T-helper 2 cell treated with Interferon-gamma antibody and Interleukin-4, amounts not matched to agents 100 ng/mL and 5 ng/mL, for 36 hours (primary cell): ENCODE results near the gene GLB1L3. TPM values are rescaled to one million over a fixed set of nuclear protein-coding genes. Genes with fewer than 3 reads are reported as not detected.

Source experiments
- intact Hi-C: fragments of 100-400 bp; cut with micrococcal nuclease; formaldehyde crosslinking; loops from one replicate; pipeline ENCODE4 v1.15.1; 2023
- total RNA-seq: library from RNA; stranded (reverse); gene quantifications from 2 replicates; pipeline ENCODE4 v1.2.3, GENCODE V29; 2022

The GLB1L3 gene, protein sequence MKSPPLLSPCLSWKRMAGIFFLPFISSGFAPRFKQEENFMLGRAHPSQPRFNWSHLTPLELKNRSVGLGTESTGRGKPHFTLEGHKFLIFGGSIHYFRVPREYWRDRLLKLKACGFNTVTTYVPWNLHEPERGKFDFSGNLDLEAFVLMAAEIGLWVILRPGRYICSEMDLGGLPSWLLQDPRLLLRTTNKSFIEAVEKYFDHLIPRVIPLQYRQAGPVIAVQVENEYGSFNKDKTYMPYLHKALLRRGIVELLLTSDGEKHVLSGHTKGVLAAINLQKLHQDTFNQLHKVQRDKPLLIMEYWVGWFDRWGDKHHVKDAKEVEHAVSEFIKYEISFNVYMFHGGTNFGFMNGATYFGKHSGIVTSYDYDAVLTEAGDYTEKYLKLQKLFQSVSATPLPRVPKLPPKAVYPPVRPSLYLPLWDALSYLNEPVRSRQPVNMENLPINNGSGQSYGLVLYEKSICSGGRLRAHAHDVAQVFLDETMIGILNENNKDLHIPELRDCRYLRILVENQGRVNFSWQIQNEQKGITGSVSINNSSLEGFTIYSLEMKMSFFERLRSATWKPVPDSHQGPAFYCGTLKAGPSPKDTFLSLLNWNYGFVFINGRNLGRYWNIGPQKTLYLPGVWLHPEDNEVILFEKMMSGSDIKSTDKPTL
- total RNA-seq = 10.3 and 11.3 TPM in 2 replicates

DNA sequence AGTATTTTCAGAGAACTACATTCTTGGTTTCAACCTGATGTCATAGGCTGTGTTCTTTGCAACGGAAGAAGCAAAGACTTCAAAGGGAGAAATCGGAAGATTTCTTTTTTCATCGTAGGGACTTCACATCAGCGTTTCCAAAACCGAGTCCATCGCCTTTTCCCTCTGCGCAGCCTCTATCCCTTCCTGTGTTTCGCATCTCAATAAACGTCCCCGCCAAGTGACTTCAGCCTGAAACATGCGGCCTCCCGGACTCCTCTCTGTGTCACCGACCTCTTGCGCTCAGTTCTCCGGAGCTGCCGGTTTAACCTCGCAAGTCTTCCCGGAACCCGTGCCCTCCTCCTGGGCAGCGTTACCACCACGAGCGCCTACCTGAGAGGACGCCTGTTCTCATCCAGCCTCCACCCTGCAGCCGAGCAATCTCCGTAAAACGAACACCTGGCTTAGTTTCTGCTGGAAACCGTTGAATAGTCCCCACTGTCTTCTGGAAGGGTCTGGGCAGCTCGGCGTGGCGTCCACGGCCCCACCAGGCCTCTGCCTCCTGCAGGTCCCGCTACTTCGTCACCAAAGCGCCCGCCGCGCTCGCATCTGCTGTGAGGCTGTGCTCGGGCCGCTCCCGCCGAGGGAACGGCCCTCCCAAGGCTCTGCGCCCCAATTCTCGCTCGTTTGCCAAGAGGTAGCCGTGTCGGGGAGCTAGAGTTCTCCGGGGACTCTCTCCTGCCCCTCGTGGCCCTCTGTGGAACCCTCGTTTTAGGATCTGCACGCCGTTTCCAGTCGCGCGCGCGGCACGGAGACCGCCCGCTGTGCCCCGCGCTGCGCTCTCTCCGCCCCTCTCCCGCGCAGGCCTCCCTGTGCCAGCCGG is at the start of gene GLB1L3:
Gene GLB1L3, plus strand, starts transcription at position 846 of the 862 bp plus-strand sequence. CDS start 362 bp downstream, outside the sequence.
- intact Hi-C loops = loop anchor here (1.0 to 10.0 kb wide), 5 partner anchors 13 to 309 kb away; partner anchors contain the start of genes ACAD8, GLB1L2, THYN1 and VPS26B

DNA sequence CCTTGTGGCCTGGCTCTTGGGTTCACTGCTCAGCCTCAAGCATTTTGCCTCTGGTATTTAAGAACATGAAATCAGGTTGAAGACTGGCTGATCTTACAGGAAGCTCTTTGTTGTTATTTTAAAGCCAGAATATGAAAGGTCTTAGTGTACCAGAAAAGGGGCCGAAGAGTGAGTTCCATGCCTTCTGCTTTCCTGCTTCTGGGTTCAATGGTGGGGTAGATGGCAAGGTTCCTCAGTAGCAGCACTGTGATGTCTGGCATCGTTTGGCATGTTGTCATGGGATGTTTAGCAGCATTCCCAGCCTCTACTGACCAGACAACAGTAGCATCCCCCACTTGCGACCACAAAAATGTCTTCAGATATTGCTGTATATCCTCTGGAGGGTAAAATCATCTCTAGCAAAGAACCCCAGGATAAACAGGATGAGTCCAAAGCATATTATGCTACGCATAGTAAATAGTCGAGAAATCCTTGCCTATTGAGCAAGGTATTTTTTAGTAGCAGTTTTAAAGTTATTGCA is 49.3 kb upstream of the GLB1L3 start:
- intact Hi-C loops = no loop called here

GRCh38 chr11:134228625-134229024 is 47.6 kb upstream of the GLB1L3 start:
- intact Hi-C loops = no loop called here

GRCh38 chr11:134229126-134229790 is 46.9 kb upstream of the GLB1L3 start:
- intact Hi-C loops = no loop called here

DNA sequence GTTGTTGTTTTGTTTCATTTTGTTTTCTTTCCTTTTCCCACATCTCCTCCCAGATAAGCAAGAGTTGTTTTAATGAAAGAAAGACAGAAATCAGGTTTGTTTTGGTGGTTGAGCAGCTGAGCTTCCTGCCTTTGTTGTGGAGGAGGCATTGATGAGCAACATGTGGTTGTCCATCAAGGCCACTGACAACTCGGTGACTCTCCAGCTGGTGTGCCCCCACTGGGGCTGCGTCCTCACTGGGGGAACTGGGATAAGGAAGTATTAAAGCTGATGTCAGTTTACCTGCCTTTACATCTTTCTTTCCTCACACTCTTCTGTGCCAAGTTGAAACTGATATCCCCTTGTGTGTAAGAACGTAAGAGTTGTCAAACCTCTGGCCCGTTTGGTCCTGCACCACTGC is 45.8 kb upstream of the GLB1L3 start:
- intact Hi-C loops = no loop called here

DNA sequence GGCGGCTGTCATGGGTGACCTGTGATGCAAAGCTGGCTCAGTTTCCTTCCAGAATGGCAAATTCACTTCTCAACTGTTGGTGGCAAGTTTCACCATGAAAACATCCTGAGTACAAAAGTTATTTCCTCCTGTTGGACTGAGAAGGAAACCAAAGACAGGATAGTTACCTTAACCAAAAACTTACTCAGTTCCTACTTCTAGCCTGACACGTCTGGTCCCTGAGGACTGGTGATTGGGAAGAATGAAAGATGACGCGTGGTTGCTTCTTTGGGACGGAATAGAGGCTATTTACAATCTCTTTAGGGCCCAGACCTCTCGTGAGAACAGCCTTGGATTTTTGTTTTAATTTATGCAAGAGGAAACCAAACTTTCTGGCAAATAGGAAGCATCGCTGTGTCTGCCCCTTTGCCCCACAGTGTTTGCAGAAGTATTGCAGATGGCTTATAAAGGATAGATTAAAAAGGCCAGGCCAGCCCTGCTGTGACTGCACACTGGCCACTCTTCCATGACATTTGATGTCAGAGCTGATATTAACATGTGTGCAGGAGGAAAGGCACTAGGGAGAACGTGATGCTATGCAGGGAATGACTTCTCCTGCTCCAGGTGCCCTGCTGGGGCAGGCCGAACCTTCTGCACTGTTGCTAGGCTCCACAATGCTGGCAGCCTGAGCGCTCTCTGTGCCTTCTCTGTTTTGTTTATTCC is 44.1 kb upstream of the GLB1L3 start:
- intact Hi-C loops = no loop called here

DNA sequence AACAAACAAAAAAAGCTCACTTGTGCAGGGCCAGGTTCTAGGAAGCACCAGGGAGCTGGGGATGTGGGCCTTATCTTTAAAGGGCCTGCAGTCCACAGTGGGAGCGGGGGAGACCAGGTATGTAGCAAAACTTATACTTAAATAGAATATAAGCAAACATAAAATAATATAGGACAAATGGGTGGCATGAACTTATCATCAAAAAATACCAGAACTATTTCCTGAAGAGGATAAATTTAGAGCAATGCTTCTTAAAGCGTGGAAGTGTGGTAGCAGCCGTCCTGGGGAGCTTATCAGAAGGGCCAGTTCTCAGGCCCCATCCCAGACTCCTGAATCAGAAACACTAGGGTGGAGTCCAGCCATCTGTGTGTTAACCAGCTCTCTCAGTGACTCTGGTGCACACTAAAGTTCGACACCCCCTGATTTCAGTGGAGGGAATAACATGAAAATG is 42.4 kb upstream of the GLB1L3 start:
- intact Hi-C loops = no loop called here

DNA sequence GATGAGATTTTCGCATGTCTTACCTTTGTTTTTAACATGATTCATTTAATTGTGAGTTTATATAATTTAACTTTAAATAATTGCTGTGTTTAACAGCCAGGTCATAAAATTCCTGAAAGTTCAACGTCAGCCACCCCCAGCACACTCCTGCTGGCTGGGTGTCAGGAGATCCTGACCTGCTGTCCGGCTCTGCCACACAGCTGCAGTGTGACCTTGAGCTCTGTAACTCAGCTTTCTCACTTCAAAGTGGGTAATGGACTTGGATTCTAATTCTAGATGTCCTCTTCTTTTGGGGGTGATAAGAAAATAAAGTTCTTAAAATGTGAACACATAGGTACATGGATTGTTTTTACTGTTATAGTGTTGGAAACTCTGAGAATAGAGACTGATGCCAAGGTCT is 40.8 kb upstream of the GLB1L3 start:
- intact Hi-C loops = no loop called here

DNA sequence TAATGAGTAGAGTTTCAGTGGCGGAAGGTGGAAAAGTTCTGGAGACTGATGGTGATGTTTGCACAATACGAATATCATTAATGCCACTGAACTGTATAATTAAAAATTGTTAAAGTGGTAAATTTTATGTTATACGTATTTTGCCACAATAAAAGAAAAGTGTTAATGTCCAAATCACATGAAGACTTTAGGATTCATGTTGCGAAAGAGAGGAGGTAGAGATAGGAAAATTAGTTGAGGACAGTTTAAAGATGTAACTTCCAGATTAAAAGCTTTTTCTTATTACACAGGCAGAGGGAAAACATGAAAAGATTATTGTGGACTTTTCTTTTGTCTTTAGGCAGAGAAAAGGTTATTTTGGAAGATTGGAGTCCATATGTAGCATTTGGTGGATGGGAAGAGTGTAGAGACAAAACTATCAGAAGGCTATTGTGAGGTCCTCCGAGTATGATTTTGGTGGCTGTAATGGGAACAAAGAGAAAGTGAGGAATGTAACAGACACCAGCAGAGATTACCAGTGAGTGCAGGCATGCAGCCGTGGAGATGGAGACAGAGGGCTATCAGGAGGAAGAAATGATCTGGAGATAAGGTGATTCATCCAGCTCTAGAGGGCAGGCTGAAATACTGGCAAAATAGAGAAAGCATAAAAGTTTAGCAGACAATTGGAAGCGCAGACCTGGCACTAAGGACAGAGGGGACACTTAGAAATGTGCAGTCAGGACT is 39.2 kb upstream of the GLB1L3 start:
- intact Hi-C loops = no loop called here

- intact Hi-C loops = no loop called here
Measured at GRCh38 chr11:134237557-134237922, 38.6 kb upstream of the GLB1L3 start.

DNA sequence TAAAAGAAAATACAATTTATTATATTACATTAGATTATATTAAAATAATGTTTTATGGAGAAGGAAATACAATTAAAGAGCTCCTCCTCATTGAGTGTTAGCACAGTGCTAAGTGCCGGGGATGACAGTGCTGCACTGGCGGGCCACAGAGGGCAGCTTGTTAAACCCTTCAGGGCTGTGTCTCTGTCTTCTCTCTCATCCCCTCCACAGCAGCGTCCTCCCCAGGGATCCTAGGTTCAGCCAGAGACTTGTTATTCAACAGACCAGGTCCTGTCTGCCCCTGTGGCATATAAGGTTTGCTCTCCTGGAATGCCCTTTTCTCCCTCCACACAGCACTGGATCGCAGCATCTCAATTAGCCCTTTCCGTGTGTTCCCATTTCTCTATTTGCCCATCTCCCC is 37.2 kb upstream of the GLB1L3 start:
- intact Hi-C loops = no loop called here

DNA sequence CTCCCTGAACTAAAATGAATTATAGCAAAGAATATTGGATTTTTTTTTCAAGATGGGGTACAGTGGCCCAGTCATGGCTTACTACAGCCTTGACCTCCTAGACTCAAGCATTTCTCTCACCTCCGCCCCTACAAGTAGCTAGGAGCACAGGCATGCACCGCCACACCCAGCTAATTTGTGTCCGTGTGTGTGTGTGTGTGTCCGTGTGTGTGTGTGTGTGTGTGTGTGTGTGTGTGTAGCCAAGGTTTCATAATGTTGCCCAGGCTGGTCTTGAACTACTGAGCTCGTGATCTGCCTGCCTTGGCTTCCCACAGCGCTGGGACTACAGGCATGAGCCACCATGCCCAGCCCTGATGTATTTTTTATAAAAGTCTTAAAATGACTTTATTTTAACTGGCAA is 35.6 kb upstream of the GLB1L3 start:
- intact Hi-C loops = no loop called here

GRCh38 chr11:134242376-134242775 is 33.8 kb upstream of the GLB1L3 start:
- intact Hi-C loops = no loop called here

- intact Hi-C loops = loop anchor here (1.0 kb wide), 1 partner anchor 37 kb away; no protein-coding TSS in a partner anchor
Measured at GRCh38 chr11:134243913-134244312, 32.3 kb upstream of the GLB1L3 start.

GRCh38 chr11:134244593-134244992 is 31.6 kb upstream of the GLB1L3 start:
- intact Hi-C loops = loop anchor here (1.0 kb wide), 1 partner anchor 37 kb away; no protein-coding TSS in a partner anchor

DNA sequence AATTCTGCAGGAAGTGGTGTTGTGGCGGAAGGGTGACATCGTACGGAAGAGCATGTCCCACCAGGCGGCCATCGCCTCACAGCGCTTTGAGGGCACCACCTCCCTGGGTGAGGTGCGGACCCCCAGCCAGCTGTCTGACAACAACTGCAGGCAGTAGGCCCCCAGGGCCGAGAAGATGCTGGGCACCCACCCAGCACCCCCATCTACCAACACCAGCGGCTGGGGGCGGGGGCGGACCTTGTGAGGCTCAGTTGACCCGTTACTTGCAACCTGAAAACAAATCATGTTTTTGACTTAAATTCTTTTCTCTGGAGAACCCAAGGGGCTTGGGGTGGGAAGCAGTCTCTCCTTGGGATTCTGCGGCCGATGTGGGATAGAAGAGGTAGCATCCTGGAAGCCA is 30.7 kb upstream of the GLB1L3 start:
- intact Hi-C loops = no loop called here

- intact Hi-C loops = no loop called here
Measured at GRCh38 chr11:134246100-134246499, 30.1 kb upstream of the GLB1L3 start.

GRCh38 chr11:134246678-134247077 is 29.5 kb upstream of the GLB1L3 start:
- intact Hi-C loops = no loop called here

DNA sequence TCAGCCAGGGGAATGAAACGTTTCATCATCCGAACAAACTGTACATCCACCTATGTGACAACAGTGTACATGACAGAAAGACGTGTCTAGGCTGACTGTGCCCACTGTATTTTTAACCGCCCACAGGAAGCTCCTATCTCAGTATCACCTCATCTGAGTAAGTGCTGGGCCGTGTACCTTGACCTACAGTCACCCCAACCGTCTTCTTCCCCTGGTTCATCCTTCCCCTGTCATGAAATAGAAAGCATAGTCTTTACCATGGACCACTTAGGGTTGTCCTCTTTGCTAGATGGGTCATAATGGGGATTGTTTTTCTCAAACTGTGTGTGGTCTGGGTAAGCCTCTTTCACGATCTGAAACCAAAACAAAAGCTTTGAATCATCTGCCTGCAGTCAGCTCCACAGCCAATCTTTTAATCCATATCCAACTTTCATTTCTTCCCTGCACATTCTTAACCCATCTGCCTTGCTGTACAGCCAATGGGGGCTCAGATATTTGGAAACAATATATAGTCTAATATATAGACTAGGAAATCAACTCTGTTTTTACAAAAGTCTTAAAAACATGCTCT is 27.2 kb upstream of the GLB1L3 start:
- intact Hi-C loops = no loop called here
